Measurements from ENCODE around the gene ARID3C.
A peak's percentile ranks its signal among the peaks of the same experiment; 100 is the strongest.

ARID3C gene

DNA sequence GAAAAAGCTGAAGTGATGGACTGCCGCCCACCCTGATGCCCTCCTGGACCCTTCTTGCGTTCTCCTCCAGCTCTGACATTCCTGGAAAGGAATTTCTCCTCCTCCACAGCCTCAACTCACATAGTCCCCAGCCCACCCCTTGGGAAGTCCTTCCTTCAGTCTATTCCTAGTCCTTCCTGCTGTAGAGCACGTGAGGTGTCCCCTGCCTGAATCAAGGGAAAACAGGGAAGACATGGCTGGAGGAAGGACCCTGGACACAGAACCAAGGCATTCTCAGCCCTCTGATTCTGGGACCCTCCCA is 3.7 kb downstream of the ARID3C start:
- DNase-seq: no peak

- DNase-seq: no peak
Observed at GRCh38 chr9:34624475-34625185, 4.2 kb downstream of the ARID3C start.

- peak; percentile 7 for DNase-seq
Observed at GRCh38 chr9:34623374-34624235, 5.3 kb downstream of the ARID3C start.

- peak; percentile 95 for DNase-seq
Observed at GRCh38 chr9:34620061-34620994, 8.5 kb downstream of the ARID3C start, which contains the start of gene DCTN3. DCTN3 (minus strand) TSS chr9:34620495; CDS start chr9:34620464, 31 bp downstream.

GRCh38 chr9:34615132-34615531 is 13.7 kb downstream of the ARID3C start:
- DNase-seq: no peak

GRCh38 chr9:34612788-34613390 is 16.0 kb downstream of the ARID3C start:
- DNase-seq: peak; percentile 67

- peak; percentile 83 for DNase-seq
Observed at GRCh38 chr9:34611811-34612787, 16.8 kb downstream of the ARID3C start, which contains the start of gene RPP25L. RPP25L (minus strand) TSS chr9:34612097; CDS start chr9:34611296, 801 bp downstream.

- no peak for DNase-seq
Observed at GRCh38 chr9:34611251-34611810, 17.5 kb downstream of the ARID3C start.

DNA sequence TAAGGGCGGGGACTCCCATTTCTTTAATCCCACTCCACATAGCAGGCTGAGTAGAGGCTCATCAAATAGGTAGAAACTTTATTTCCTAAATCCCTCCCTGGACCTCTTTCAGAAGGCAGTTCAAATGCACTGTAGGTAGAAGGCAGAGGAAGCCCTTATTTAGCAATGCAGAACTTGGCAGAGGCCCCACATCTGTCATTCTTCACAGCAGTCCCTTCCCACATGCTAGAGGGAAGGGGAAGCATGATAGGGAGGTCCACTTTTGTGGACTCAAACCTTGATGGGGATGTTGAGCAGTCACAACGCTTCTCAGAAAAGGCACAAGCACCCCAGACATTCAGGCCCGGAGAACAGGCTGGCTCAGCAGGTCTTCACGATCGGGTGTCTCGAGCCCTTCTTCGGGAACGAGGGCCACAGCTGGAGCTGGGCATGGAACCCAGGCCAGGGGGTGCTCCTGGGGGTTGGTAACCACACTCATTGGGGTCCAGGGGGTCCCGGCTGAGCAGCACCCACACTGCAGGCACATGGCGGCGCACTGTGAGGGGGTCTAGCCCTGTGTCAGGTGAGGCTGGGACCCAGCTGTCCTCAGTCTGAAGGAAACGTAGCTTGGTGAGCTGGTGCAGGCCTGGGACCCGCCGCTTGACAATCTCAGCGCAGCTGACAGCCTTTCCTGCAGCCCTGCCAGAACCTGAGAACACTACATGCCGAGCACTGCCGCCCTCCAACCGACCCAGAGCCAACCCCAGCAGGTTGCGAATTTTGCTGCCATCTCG is 18.2 kb downstream of the ARID3C start:
- DNase-seq: no peak

DNA sequence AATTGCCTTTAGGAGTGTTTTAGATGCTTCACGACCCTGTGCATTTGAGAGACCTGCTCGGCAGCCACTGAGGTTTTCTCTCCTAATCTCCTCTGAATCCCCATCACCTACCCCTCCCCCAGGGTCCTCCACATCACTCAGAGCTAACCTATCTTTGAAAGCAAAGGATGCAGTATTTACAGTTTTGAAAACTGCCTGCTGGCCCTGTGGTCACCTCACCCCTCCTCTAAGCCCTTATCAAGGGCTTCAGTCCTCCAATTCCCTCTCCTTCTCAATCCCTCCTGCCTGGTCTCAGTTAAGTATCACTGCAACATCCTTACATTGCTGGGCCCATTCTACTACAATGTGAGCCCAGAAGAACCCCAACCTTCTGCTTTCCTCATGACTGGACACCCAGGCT is 21.5 kb downstream of the ARID3C start:
- no peak for DNase-seq

- DNase-seq: no peak
Observed at GRCh38 chr9:34606905-34607304, 22.0 kb downstream of the ARID3C start.

DNA sequence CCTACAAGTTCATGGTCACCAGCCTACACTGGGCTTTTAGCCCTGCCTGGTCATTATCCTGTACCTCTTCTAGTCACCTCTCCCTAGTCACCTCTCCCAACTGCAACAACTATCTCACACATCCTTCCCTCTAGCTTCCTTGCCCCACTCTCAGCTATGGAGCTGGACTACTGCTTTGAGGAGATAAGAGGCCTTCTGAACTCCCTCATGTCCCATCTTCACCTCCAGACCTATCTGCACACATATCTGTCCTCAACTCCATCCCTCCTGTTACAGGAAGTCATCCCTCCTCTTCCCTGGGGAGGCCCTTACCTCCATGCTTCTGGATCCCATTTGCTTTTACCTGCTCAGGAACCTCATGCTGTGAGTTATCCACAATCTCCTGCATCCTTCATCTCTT is 22.7 kb downstream of the ARID3C start:
- DNase-seq: no peak

DNA sequence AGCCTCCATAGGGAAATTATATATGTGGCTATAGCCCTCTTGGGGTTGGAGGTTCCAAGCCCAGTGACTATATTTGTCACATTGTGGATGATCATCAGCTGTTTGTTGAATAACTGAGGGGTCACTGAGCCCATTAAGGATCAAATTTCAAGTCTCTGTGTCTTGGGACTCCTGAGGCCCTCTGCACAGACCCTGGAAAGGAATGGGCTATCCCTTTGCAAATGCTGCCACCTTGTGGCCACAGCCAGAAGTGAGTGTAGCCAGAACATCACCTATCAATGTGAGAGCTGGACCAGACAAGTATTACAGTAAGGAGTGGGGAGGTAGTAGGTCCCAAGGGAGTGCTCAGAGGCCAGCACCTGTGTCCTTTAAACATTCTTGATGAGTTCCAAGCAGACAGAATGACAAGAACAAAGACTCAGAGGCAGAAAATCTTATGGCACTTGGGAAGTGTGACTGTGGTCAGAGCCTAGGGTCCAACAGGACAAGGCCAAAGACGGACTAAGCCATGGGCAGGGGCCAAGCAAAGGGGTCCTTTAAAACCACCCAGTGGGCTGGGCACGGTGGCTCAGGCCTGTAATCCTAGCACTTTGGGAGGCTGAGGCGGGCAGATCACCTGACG is 25.1 kb downstream of the ARID3C start:
- DNase-seq: peak; percentile 71

DNA sequence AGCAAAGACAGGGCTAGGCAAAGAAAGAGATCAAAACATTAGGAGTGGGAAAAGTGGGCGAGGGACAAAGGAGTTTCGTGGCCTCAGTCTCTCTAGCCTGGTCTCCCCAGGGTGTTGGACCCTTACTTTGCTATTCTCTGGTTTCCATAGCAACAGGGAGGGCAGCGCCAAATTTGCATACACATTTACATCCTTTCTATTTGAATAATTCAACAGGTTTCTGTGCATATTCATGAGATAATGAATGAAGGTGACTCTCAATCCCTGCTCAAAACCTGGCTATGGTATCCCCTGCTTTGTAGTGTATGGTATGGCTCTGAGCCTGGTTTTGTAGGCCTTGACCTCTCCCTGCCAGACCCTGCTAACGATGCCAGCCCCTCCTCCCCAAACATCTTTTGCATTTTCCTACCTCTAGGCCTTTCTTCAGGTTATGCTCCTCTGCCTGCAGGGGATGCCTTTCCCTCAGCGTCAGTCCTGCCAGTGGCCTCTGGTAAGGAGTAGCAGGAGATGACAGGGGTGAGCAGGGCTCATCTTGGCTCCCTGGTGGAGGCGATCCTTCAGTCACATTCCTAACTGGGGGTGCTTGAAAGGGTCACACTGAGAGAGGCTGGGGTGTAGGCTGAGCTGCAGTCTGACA is 26.8 kb downstream of the ARID3C start:
- DNase-seq: no peak

DNA sequence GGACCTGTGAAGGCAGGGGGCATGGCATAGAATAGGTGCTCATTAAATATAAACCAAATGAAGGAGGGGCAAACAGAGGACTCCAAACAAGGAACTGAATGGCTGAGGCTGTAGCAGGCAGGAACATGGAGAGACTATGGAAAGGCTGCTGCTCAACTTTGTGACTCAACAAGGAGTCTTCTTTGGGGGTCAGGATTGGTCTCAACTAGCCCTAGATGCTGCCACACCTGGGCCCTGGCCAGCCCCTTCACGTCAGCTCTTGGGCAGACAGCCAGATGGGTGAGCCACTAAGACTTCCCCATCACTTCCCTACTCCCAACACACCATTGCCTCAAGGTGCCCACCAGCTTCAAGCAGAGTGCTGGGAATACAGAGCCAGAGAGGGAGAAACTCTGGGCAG is 28.0 kb downstream of the ARID3C start:
- DNase-seq: no peak

- DNase-seq: no peak
Observed at GRCh38 chr9:34599546-34599945, 29.3 kb downstream of the ARID3C start.

- DNase-seq: no peak
Observed at GRCh38 chr9:34594177-34594576, 34.7 kb downstream of the ARID3C start.

GRCh38 chr9:34592895-34593601 is 35.8 kb downstream of the ARID3C start:
- DNase-seq: no peak

All from CD4-positive, alpha-beta T cell treated with Interferon gamma for 1 hour (primary cell).